Muscle of back (tissue), 11 donors: Measurements from ENCODE around the gene RPL10. TPM values are rescaled to one million over a fixed set of nuclear protein-coding genes. Genes with fewer than 3 reads are reported as not detected.
"Not testable (repeated sequence)": the region's sequence is repeated elsewhere in the genome, so short reads cannot be mapped to it uniquely, and the experiment has no call there.

ENCODE experiments used
- DNase-seq, 3 donors: peaks; one replicate each; pipeline versions ENCODE4 v3.0.0 to v3.0.0-alpha.2; 2013
- polyA plus RNA-seq, 10 donors: library from polyadenylated mRNA; unstranded; fragments of 120-200 nt; gene quantifications; one replicate each; pipeline ENCODE4 v1.2.1, GENCODE V29; 2013; ENCODE audit not compliant: insufficient read length in 10 of 10

Gene RPL10
- polyA plus RNA-seq, 10 donors, result 4,675 to 6,417 (median 5,723) TPM

DNA sequence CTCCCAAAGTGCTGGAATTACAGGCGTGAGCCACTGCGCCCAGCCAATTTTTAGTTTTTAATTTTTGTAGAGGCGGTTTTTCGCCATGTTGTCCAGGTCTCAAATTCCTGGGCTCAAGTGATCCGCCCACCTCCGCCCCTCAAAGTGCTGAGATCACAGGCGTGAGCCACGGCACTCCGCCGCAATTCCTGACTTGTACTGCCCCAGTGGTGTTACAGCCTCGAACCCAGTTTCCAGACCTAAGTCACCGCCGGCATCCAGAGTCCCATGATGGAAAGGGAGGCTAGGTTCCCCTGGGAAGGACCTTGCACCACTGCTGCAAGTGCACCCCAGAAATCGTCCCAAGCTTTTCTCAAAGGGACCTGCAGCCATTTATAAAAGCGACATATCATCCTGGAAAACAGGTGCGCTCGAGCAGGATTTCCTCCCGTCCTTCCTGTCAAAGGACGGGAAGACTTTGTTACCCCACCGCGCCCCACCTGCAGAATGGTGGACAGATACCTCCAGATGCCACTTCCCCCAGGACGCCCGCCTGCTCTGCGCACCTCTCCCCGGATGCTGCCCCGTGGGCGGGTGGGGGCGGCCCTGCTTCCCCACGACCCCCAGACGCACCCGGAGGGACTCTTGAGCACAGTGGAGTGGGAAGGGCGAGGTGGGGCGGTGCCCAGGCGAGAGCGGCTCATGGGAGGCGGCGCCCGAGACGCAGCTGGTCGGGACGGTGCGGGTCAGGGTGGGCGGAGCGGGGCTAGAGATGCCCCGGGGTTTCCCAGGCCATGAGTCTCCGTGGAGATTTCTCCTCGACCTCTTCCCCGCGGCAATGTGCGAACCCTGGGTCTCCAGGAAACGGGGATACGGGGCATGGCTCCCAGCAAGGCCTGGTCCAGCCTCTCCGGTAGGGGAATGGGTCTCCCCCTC, 947 bp upstream of the RPL10 start:
- peak; percentile 57 to 88 (median 73) for DNase-seq

GRCh38 chrX:154398668-154399526, 720 bp downstream of the RPL10 start:
- DNase-seq, result peak; percentile 80 to 91 (median 82)

GRCh38 chrX:154399527-154400368, 1.6 kb downstream of the RPL10 start:
- DNase-seq, result no peak

DNA sequence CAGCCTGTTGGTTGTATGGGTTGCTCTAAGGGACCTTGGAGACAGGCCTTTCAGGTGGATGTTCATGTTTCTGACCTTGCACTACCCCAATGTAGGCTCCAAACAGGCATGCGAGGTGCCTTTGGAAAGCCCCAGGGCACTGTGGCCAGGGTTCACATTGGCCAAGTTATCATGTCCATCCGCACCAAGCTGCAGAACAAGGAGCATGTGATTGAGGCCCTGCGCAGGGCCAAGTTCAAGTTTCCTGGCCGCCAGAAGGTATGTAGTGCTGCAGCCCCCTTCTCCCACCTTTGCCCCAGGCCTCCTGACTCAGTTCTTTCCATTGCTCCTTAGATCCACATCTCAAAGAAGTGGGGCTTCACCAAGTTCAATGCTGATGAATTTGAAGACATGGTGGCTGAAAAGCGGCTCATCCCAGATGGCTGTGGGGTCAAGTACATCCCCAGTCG, 2.2 kb downstream of the RPL10 start:
- not testable (repeated sequence) for DNase-seq

DNA sequence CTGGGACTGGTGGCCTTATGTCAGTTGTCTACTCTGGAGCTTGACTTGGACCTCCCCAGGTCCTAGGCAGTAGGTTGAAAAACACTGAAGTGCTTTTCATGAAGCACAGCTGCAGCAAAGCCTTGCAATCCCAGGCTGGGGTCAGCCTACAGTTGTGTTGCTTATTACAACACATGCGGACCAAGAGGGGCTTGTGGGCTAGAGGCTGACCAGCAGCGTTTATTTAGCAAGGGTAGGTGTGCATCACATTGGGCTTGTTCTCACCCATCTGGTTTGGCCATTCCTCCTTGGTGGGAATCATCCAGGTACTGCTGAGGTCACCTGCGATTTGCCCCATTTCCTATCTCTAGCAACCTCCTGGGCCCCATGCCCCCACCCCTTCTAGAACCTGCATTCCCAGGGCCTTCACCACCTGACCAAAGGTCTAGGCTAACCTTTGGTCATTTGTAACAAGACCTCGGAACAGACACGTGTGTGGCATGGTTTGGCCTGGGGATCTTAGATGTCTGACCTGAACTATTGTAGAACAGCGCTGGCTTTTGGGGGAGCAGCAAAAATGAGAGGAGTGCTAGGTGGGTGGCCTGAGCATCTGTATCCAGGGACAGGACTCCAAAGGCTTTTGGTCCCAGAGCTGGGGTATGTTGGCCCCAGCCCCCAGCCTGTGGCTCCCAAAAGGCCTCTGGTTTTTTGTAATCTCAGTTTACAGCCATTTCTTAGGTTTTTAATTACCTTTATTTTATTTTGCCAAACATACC, 3.0 kb downstream of the RPL10 start:
- DNase-seq, result no peak

- no peak for DNase-seq
Measured at GRCh38 chrX:154401918-154402621, 3.9 kb downstream of the RPL10 start.

- no peak for DNase-seq
Measured at GRCh38 chrX:154402622-154403127, 4.5 kb downstream of the RPL10 start.

DNA sequence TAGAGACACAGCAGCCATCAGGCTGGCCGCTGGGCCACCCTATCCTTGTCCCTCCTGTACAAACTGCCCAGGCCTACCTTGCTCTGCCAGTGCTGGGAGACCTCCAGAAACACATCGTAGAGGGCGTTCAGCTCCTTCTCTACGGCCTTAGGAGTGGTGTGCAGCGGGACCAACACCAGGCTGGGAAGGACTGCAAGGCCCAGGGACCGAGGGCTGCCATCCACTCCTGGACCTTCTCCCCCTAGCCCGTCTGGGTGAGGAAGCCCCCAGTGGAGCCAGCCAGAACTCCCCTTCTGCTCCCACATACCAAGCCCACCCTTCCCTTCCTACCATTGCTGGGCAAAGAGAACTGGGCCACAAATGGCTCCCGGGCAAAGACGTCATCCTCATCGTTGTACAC, 5.0 kb downstream of the RPL10 start:
- no peak for DNase-seq

DNA sequence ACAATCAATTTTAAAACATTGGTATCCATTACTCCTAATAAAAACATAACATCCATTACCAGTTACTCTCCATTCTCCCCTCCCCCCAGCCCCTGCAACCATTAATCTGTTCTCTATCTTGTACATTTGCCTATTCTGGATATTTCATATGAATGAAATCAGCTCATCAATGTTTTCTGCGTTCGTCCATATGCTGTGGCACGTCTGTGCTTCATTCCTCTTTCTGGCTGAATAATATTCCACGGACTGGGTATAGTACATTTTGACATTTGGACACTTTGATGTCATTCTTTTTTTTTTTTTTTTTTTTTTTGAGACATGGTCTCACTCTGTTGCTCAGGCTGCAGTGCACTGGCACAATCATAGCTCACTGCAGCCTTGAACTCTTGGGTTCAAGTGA, 5.7 kb downstream of the RPL10 start:
- no peak for DNase-seq

DNA sequence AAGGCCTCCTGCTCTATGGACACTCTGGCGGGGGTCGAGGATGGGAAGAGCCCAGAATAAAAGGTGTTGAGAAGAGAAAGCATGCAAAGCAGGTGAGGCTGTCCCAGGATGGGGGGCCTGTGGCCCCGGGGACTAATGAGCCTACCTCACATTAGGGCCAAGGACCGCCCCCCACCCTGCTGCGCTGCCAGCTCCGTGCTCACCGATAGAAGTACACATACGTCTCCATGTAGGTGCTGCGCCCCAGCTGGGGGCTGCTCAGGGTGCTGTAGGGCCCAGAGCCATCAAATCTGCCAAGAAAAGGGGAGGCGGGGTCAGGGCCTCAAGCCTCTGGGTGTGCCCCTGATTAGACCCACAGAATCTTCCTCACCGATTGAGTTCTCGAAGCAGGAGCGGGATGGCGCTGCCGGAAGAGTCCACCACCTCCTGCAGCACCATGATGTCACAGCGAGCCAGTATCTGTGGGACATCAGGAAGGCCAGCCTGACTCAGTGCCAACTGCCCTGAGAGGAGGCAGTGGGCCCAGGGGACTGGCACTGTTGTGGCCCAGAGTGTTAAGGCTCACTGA, 6.5 kb downstream of the RPL10 start:
- DNase-seq, result no peak

GRCh38 chrX:154408659-154409221, 10.6 kb downstream of the RPL10 start:
- no peak for DNase-seq

DNA sequence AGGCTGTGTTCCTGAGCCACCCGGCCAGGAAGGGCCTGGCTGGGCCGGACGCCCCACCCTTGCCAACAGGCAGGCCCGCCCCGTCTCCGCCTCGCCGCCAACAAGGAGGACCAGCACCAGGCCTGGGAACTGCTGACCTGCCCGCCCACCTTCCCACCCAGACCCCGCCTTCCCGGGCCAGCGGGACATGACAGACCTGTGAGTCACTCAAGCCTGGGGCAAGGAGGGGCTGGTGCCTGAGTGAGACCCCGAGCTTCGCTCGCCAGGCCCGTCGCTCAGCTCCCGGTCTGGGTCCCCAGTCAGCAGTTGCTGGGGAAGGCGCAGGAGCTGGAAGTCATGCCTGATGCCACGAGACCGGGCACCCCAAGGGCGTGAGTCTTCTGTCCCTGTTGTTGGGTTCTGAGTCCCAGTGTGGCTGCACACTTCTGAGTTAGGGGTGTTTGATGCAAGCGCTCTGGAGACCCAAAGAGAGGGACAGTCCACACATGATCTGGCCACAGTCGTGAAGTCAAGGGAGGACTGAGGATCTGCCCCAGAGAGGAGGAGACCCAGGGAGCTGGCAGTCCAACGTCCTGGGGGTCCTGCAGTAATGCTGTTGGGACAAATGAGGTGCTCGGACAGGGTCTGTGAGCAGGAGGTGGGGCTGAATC, 11.2 kb downstream of the RPL10 start, which contains the start of gene DNASE1L1:
TSS of gene DNASE1L1 (minus strand) at position 33 of the 650 bp plus-strand sequence. CDS start 3,686 bp downstream, outside the sequence.
- peak in 2 of 3 donors; percentile 55 to 57 for DNase-seq

DNA sequence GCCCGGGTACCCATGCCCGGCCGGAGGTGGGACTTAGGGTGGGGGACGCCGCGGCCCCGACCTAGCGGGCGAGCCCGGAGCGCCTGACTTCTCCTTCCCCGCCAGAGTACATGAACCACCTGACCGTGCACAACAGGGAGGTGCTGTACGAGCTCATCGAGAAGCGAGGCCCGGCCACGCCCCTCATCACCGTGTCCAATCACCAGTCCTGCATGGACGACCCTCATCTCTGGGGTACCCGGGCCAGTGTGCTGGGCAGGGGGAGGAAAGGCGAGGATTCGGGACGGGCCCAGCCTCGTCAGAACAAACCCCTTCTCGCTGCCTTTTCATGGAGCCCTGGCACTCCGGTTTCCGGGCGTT, 13.8 kb downstream of the RPL10 start:
- DNase-seq, result peak in 2 of 3 donors; percentile 44 to 79

DNA sequence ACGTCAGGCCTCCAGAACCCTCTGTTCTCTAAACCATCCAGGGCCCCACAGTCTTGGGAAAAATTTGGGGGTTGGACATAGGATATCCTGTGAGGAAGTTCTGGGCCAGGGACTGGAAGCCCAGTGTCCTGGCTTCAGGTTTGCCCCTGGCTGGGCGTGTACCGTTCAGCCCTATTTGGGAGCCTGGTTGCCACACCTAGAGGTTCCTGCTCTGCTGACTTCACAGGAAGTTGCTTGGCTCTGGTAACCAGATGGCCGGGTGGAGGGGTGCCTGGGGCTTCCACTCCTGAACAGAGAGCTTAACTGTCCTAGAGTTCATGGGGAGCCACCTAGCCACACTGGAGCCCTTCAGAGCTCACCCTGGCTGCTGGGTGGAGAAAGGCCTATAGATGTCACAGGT, 14.3 kb downstream of the RPL10 start:
- no peak for DNase-seq

- no peak for DNase-seq
Measured at GRCh38 chrX:154413142-154413541, 15.0 kb downstream of the RPL10 start.

GRCh38 chrX:154417157-154417556, 19.0 kb downstream of the RPL10 start:
- no peak for DNase-seq

DNA sequence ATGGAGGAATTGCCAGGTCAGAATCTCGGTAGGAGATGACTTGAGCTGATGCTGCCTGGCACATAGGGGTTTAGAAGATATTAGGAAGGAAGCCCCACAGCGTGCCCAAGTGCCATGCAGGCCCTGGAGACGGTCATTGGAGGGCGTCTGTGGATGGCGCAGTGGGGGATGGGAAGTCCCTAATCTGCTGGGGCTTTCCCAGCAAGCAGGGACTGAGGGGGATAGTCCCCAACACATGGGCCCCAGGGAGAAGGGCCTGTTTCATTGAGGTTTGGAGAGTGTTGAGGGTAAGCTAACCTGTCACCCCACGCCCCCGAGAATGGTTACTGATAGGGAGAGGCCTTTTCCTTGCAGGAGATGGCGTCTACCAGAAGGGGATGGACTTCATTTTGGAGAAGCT, 21.0 kb downstream of the RPL10 start:
- DNase-seq, result no peak

GRCh38 chrX:154419688-154420401, 21.7 kb downstream of the RPL10 start:
- no peak for DNase-seq
